ENCODE data around the gene GMPPB.

DNA sequence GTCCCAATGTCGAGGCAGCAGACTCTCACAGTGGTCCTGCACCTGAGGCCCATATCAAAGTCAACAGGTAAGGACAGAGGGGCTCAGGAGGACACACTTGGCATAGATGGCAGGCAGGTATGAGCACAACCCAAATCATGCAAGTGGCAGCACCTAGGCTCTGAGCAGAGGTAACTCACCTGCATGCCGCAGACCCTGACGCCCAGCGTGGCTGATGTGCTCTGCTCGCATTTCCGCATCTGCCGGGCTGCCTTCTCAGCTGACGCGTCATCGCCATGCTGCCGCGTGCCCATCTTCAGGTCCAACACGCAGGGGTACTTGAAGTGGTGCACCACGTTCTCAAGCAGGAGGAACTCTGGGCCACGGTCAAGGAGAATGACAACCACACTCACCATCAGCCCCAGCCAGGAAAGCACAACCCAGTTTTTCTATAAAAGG is 4.2 kb upstream of the GMPPB start:
- no peak for TF ChIP-seq EZH2 (IDR thresholded peaks at IDR 0.05; ENCODE audit: low read depth, low read length, severe bottlenecking)
- TF ChIP-seq, protein P1, sequence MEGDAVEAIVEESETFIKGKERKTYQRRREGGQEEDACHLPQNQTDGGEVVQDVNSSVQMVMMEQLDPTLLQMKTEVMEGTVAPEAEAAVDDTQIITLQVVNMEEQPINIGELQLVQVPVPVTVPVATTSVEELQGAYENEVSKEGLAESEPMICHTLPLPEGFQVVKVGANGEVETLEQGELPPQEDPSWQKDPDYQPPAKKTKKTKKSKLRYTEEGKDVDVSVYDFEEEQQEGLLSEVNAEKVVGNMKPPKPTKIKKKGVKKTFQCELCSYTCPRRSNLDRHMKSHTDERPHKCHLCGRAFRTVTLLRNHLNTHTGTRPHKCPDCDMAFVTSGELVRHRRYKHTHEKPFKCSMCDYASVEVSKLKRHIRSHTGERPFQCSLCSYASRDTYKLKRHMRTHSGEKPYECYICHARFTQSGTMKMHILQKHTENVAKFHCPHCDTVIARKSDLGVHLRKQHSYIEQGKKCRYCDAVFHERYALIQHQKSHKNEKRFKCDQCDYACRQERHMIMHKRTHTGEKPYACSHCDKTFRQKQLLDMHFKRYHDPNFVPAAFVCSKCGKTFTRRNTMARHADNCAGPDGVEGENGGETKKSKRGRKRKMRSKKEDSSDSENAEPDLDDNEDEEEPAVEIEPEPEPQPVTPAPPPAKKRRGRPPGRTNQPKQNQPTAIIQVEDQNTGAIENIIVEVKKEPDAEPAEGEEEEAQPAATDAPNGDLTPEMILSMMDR (IDR thresholded peaks at IDR 0.05; ENCODE audit: control extremely low read depth in 1 of 3, insufficient read depth in 1 of 3, low read depth in 1 of 3, low read length in 3 of 3), result no peak
- TF ChIP-seq TAF1 (IDR thresholded peaks at IDR 0.05; ENCODE audit: low read depth, low read length), result no peak
- no peak for TF ChIP-seq HDAC6 (IDR thresholded peaks at IDR 0.05; ENCODE audit: low read depth, low read length)
- TF ChIP-seq ZNF274 (IDR thresholded peaks at IDR 0.05; ENCODE audit: borderline replicate concordance, extremely low read depth, low read length), result no peak

Data from H1 (cell line).